Measurements from ENCODE around the gene SGMS1. TPM values are rescaled to one million over a fixed set of nuclear protein-coding genes. Genes with fewer than 3 reads are reported as not detected.

Gene SGMS1
- total and polyA plus RNA-seq, 2 donors (not counting 1 experiment from before 2014, with no cell fraction given) = 10.0 to 43.5 TPM

DNA sequence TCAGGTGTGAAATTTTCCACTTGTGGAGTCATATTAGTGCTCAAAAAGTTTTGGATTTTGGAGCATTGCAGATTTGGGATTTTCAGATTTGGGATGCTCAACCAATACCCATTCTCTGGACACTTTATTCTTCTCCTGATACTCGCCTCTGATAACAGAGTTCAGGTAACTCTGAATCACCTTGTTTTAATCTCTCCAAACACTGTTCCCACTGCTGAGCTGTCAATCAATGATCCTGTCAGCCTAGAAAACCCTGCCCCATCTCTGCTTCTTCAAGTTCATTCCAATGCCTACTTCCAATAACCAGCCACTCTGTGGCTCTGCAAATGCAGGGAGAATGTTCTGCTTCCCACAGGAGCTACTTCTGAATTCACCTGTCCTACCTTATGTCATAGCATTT, 21.8 kb downstream of the SGMS1 start:
- Histone ChIP-seq H3K36me3 (replicated peaks in 1 of 2; ENCODE audit: control extremely low read depth in 1 of 2, control insufficient read depth in 1 of 2, extremely low read depth in 1 of 2, insufficient read depth in 2 of 2, low read length in 1 of 2) (no peaks in the 10 kb centered on the region), H3K4me2 (replicated peaks; ENCODE audit: low read depth, low read length, poor library complexity, severe bottlenecking) (no peak overlapping the region), H3K4me1 (ENCODE audit: control insufficient read depth in 2 of 2, insufficient read depth in 2 of 2, low read length in 2 of 2) (peaks cover 10 to 14% of the 10 kb centered on the region in 2 donors), H3K27me3 (replicated peaks in 1 of 4; ENCODE audit: control extremely low read depth in 1 of 4, control insufficient read depth in 3 of 4, insufficient read depth in 4 of 4, low read length in 3 of 4) (no peaks in the 10 kb centered on the region), H3K79me2 (ENCODE audit: control insufficient read depth, insufficient read depth, low read length) (peaks cover 82% of the 10 kb centered on the region), H3K9me3 (ENCODE audit: control extremely low read depth in 1 of 3, control insufficient read depth in 2 of 3, insufficient read depth in 1 of 3, low read length in 2 of 3) (no peaks in the 10 kb centered on the region), H4K20me1 (ENCODE audit: control insufficient read depth, insufficient read depth, low read length, poor library complexity, severe bottlenecking) (peaks cover 64% of the 10 kb centered on the region), H3K4me3 (ENCODE audit: control extremely low read depth in 1 of 5, extremely low read depth in 1 of 5, insufficient read depth in 1 of 5, low read depth in 2 of 5, low read length in 4 of 5) (no peak overlapping the region), H3K27ac (ENCODE audit: low read length in 2 of 2) (no peak overlapping the region), H3K9ac (ENCODE audit: low read length) (no peak overlapping the region), H2AFZ (ENCODE audit: insufficient read depth, low read depth, low read length, poor library complexity, severe bottlenecking) (no peak overlapping the region)
- intact Hi-C loops (cut with micrococcal nuclease) = no loop called here
- Mint-ChIP-seq H3K9me3 (ENCODE audit: insufficient read depth) (no peaks in the 10 kb centered on the region), H3K27ac (no peak overlapping the region), H3K27me3 (no peaks in the 10 kb centered on the region), H3K4me1 (peaks cover 60% of the 10 kb centered on the region), H3K4me3 (no peak overlapping the region)
- 100% methylated on average over 1 of the region's 1 CpG for WGBS (ENCODE audit: insufficient coverage)
- ChIA-PET POLR2A (no interaction called here), CTCF (no interaction called here)
- no peak for DNase-seq
- no peak for TF ChIP-seq EZH2 (IDR thresholded peaks at IDR 0.05; ENCODE audit: borderline replicate concordance, insufficient read depth, low read depth, low read length, poor library complexity, severe bottlenecking)
- TF ChIP-seq, protein P1, sequence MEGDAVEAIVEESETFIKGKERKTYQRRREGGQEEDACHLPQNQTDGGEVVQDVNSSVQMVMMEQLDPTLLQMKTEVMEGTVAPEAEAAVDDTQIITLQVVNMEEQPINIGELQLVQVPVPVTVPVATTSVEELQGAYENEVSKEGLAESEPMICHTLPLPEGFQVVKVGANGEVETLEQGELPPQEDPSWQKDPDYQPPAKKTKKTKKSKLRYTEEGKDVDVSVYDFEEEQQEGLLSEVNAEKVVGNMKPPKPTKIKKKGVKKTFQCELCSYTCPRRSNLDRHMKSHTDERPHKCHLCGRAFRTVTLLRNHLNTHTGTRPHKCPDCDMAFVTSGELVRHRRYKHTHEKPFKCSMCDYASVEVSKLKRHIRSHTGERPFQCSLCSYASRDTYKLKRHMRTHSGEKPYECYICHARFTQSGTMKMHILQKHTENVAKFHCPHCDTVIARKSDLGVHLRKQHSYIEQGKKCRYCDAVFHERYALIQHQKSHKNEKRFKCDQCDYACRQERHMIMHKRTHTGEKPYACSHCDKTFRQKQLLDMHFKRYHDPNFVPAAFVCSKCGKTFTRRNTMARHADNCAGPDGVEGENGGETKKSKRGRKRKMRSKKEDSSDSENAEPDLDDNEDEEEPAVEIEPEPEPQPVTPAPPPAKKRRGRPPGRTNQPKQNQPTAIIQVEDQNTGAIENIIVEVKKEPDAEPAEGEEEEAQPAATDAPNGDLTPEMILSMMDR (IDR thresholded peaks at IDR 0.05) = no peak
- no peak for ATAC-seq (ENCODE audit: low read depth)

DNA sequence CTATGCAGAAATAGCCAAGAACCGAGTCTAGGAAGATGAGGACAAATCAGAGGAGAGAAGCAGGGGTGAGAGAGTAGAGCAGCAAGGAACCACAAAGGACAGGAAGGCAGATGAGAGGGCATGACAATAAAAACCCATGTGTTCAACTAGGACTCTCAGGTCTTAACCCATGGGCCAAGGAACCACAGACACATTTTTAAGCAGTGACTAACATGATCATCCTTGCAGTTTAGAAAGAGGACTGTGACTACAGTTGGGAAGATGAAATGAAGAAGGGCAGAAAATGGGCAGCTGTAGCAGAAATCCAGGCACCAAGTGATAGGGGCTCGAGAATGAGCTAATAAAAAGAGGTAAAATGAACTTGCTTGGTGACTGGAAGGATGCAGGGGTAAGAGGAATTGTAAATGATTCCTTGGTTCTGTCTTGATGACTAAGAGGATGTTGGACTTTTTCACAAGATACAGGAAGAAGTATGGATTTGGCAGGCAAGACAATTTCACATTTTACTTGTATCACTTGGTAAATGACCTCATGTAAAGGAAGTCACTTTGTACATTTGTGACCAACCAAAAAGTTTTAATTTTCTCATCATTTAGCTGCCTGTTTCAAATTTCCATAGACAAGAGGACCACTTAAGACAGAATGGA, 22.8 kb downstream of the SGMS1 start:
- intact Hi-C loops (cut with micrococcal nuclease) = no loop called here
- Histone ChIP-seq H2AFZ (ENCODE audit: insufficient read depth, low read depth, low read length, poor library complexity, severe bottlenecking) (no peak overlapping the region), H3K27ac (ENCODE audit: low read length in 2 of 2) (no peak overlapping the region), H3K79me2 (ENCODE audit: control insufficient read depth, insufficient read depth, low read length) (peaks cover 88% of the 10 kb centered on the region), H3K4me1 (ENCODE audit: control insufficient read depth in 2 of 2, insufficient read depth in 2 of 2, low read length in 2 of 2) (peaks cover 10 to 14% of the 10 kb centered on the region in 2 donors), H4K20me1 (ENCODE audit: control insufficient read depth, insufficient read depth, low read length, poor library complexity, severe bottlenecking) (peaks cover 69% of the 10 kb centered on the region), H3K4me3 (ENCODE audit: control extremely low read depth in 1 of 5, extremely low read depth in 1 of 5, insufficient read depth in 1 of 5, low read depth in 2 of 5, low read length in 4 of 5) (no peak overlapping the region), H3K36me3 (replicated peaks in 1 of 2; ENCODE audit: control extremely low read depth in 1 of 2, control insufficient read depth in 1 of 2, extremely low read depth in 1 of 2, insufficient read depth in 2 of 2, low read length in 1 of 2) (no peaks in the 10 kb centered on the region), H3K9ac (ENCODE audit: low read length) (no peak overlapping the region), H3K27me3 (replicated peaks in 1 of 4; ENCODE audit: control extremely low read depth in 1 of 4, control insufficient read depth in 3 of 4, insufficient read depth in 4 of 4, low read length in 3 of 4) (no peaks in the 10 kb centered on the region), H3K9me3 (ENCODE audit: control extremely low read depth in 1 of 3, control insufficient read depth in 2 of 3, insufficient read depth in 1 of 3, low read length in 2 of 3) (no peaks in the 10 kb centered on the region), H3K4me2 (replicated peaks; ENCODE audit: low read depth, low read length, poor library complexity, severe bottlenecking) (no peak overlapping the region)
- DNase-seq (no peak), ATAC-seq (ENCODE audit: low read depth) (no peak)
- H3K9me3 Mint-ChIP-seq (ENCODE audit: insufficient read depth) = no peaks in the 10 kb centered on the region
- H3K4me3 Mint-ChIP-seq = no peak overlapping the region
- no peak overlapping the region for H3K27ac Mint-ChIP-seq
- WGBS (ENCODE audit: insufficient coverage) = 90% methylated on average over 2 of the region's 2 CpGs
- peaks cover 56% of the 10 kb centered on the region for H3K4me1 Mint-ChIP-seq
- ChIA-PET CTCF (interaction anchor here (0.7 kb wide), 1 partner anchor 25 kb away, joined by 3 read pairs; no protein-coding TSS in a partner anchor), POLR2A (no interaction called here)
- TF ChIP-seq, protein P1 (IDR thresholded peaks at IDR 0.05) = no peak
- TF ChIP-seq EZH2 (IDR thresholded peaks at IDR 0.05; ENCODE audit: borderline replicate concordance, insufficient read depth, low read depth, low read length, poor library complexity, severe bottlenecking) = no peak
- H3K27me3 Mint-ChIP-seq = no peaks in the 10 kb centered on the region
